Tibial nerve (tissue), 4 donors: ENCODE measurements around the gene NXNL2. TPM values are rescaled to one million over a fixed set of nuclear protein-coding genes. Genes with fewer than 3 reads are reported as not detected.
A peak's percentile ranks its signal among the peaks of the same experiment; 100 is the strongest.

Source experiments
- DNase-seq, 2 donors: peaks; one replicate each; pipeline ENCODE4 v3.0.0-alpha.2; 2019; ENCODE audit warnings: low spot score in 2 of 2
- H3K27ac ChIP-seq, 4 donors: fragments of 200-600 bp; sonication (generic) in 3 of 4; one replicate each; pipeline ENCODE4 v1.5.1; 2017 to 2019; ENCODE audit warnings: mild to moderate bottlenecking in 1 of 4
- H3K27me3 ChIP-seq, 2 donors: fragments of 200-600 bp; sonication (generic) in 1 of 2; one replicate each; pipeline versions ENCODE4 v1.5.1 to v1.6.0; 2017 to 2019
- H3K36me3 ChIP-seq, 3 donors: fragments of 200-600 bp; sonication (generic); one replicate each; pipeline ENCODE4 v1.5.1; 2018 to 2019
- H3K4me1 ChIP-seq, 4 donors: fragments of 200-600 bp; sonication (generic) in 3 of 4; one replicate each; pipeline ENCODE4 v1.5.1; 2017 to 2019
- H3K4me3 ChIP-seq, 4 donors: fragments of 200-600 bp; sonication (generic) in 3 of 4; one replicate each; pipeline ENCODE4 v1.5.1; 2017 to 2019; ENCODE audit warnings: mild to moderate bottlenecking in 1 of 4, moderate library complexity in 1 of 4
- H3K9me3 ChIP-seq, 4 donors: fragments of 200-600 bp; sonication (generic) in 3 of 4; one replicate each; pipeline ENCODE4 v1.5.1; 2017 to 2019
- CTCF ChIP-seq, 5 experiments: fragments of 200-600 bp in 3 of 5; fragments of 450-650 bp in 2 of 5; sonication (generic) in 3 of 5; IDR thresholded peaks; one replicate each; pipeline ENCODE4 v1.5.1; 2016 to 2019; ENCODE audit warnings: antibody characterized with exemption in 5 of 5, mild to moderate bottlenecking in 3 of 5, moderate library complexity in 2 of 5
- EP300 ChIP-seq, 2 donors: sonication (generic); formaldehyde crosslinking; IDR thresholded peaks; one replicate each; pipeline ENCODE4 v1.6.1; 2017; ENCODE audit warnings: antibody characterized with exemption in 2 of 2, mild to moderate bottlenecking in 1 of 2
- POLR2A ChIP-seq, 2 donors: fragments of 450-650 bp; IDR thresholded peaks; one replicate each; pipeline ENCODE4 v1.6.1; 2017; ENCODE audit warnings: antibody characterized with exemption in 2 of 2, mild to moderate bottlenecking in 2 of 2, moderate library complexity in 2 of 2
- WGBS, 2 donors: methylation state at CpG; one replicate each; pipeline ENCODE4 v1.1.5; 2018; 5-methylcytosine and 5-hydroxymethylcytosine counted together
- total RNA-seq, 4 donors: library from RNA; depleted of rRNA; stranded (reverse); fragments of >200 nt; gene quantifications; one replicate each; pipeline ENCODE4 v1.1.0, GENCODE V29; 2016

NXNL2 gene
- total RNA-seq, 4 donors from 2014 or later, result 1.5 to 4.6 (median 1.8) TPM; not detected in 1

GRCh38 chr9:88589656-88590055 is 54.7 kb downstream of the NXNL2 start:
- Histone ChIP-seq H3K27me3 (no peaks in the 10 kb centered on the region), H3K9me3 (peaks cover 0 to 5% (median 0%) of the 10 kb centered on the region in 4 donors), H3K4me1 (no peaks in the 10 kb centered on the region), H3K27ac (no peak overlapping the region), H3K36me3 (no peaks in the 10 kb centered on the region), H3K4me3 (no peak overlapping the region)
- TF ChIP-seq CTCF (IDR thresholded peaks at IDR 0.05) (no peak), POLR2A (IDR thresholded peaks at IDR 0.05) (no peak), EP300 (IDR thresholded peaks at IDR 0.05) (no peak)
- DNase-seq, result no peak
- WGBS, 2 donors, result 94 to 98% methylated on average over 3 of the region's 3 CpGs

DNA sequence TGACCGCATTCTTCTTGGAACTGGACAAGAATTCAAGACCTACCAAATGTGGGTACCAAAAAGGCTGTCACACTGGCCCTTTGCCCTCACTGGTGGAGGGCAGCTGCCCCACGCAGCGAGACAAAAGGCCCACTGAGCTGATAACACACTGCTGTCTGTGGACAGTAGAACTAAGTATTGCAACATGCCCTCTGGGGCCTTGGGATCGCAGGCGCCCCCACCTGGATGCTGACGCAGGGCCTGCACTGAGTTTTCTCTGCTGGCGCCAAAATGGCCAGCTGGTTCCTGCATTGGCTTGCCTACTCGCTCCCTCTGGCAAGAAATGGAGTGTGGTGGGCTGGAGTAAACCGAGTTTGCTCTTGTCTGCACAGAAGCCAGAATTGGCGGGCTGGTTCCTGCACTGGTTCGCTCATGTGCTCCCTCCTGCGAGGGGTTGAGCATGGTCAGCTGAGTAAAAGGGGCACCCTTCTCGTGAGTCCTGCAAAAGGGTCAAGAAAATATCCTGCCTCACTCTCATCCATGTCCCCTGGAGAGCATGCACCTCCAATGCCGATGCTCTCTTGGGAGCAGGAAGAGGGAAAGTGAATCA is 55.7 kb downstream of the NXNL2 start:
- no peak for DNase-seq
- H3K4me3 ChIP-seq, result no peak overlapping the region
- 88 to 90% methylated on average over 11 to 14 of the region's 14 CpGs for WGBS, 2 donors
- H3K4me1 ChIP-seq, result no peaks in the 10 kb centered on the region
- H3K36me3 ChIP-seq, result no peaks in the 10 kb centered on the region
- peaks cover 0 to 5% (median 0%) of the 10 kb centered on the region in 4 donors for H3K9me3 ChIP-seq
- no peak overlapping the region for H3K27ac ChIP-seq
- no peaks in the 10 kb centered on the region for H3K27me3 ChIP-seq
- TF ChIP-seq EP300 (IDR thresholded peaks at IDR 0.05) (no peak), CTCF (IDR thresholded peaks at IDR 0.05) (no peak)

DNA sequence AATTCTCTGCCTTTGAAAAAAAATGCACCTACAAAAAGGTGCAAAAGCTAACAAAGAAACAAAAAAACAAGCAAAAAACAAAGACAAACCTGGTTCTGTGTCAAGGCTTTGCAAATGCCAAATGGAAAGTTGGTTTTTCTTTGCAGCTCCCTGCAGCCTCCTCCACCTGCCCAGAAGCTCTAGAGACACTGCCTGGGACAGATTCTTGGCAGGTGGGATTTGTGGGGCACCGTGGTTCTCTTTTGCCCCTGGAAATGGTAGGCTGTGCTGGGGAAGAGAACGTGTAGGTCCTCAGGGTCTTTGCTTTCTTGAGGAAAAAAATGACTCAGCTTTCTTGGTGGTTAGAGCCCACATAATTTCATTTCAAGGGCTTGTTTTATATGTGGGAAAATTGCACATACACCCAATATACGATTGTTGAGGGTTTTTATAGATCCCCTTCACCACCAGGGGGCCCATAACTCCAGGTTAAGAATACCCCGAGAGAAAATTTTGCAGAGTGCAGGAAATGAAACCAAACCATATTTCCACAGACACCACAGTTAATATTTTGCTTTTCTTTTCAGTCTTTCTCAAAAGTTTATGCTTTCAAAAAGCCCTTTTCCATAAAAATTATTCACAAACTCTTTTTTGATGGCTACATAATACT is 58.7 kb downstream of the NXNL2 start:
- Histone ChIP-seq H3K27ac (no peak overlapping the region), H3K27me3 (no peaks in the 10 kb centered on the region), H3K9me3 (peaks cover 0 to 1% (median 0%) of the 10 kb centered on the region in 4 donors), H3K36me3 (no peaks in the 10 kb centered on the region), H3K4me3 (no peak overlapping the region), H3K4me1 (no peaks in the 10 kb centered on the region)
- peak; percentile 47 to 87 for DNase-seq
- peak in 1 of 2 donors; percentile 20 for TF ChIP-seq EP300 (IDR thresholded peaks at IDR 0.05)
- TF ChIP-seq POLR2A (IDR thresholded peaks at IDR 0.05), result no peak
- peak; percentile 57 to 84 (median 62) for TF ChIP-seq CTCF (IDR thresholded peaks at IDR 0.05)
- WGBS, 2 donors, result 24 to 32% methylated on average over 4 of the region's 4 CpGs

Other genes starting within 250 kb of the NXNL2 start
- 10 to 100 TPM; 44.7 to 73.6 (median 61.3) TPM for gene SPIN1, start 146.7 kb upstream of the NXNL2 start, total RNA-seq